GM23338 (cell line): ENCODE measurements around the gene HACD1. TPM values are rescaled to one million over a fixed set of nuclear protein-coding genes. Genes with fewer than 3 reads are reported as not detected.

Source experiments
- ATAC-seq: fragments of 200-7000 bp; cut with Tn5 transposase; 3 replicates; pipeline ENCODE4 v1.9.1; 2020
- DNase-seq: peaks from one replicate; pipeline ENCODE4 v3.0.0-alpha.2; 2015; ENCODE audit warnings: low spot score
- H2AFZ ChIP-seq: fragments of 200-600 bp; sonication (generic); 2 replicates; pipeline ENCODE4 v1.8.0; 2016; ENCODE audit warnings: antibody characterized with exemption, mild to moderate bottlenecking, moderate library complexity
- H3F3A ChIP-seq: fragments of 200-600 bp; sonication (generic); replicated peaks from 2 replicates; pipeline ENCODE4 v1.8.0; 2017; ENCODE audit warnings: antibody characterized with exemption, mixed run types, low read depth
- H3K27ac ChIP-seq: fragments of 200-600 bp; sonication (generic); 2 replicates; pipeline ENCODE4 v1.6.1; 2016; ENCODE audit warnings: low read depth
- H3K27me3 ChIP-seq: fragments of 200-600 bp; sonication (generic); 2 replicates; pipeline ENCODE4 v1.8.0; 2016; ENCODE audit warnings: mild to moderate bottlenecking, mixed run types, moderate library complexity; ENCODE audit not compliant: insufficient read depth
- H3K36me3 ChIP-seq: fragments of 200-600 bp; sonication (generic); 2 replicates; pipeline ENCODE4 v1.8.0; 2016; ENCODE audit warnings: mild to moderate bottlenecking; ENCODE audit not compliant: insufficient read depth
- H3K4me1 ChIP-seq: fragments of 200-600 bp; sonication (generic); 2 replicates; pipeline ENCODE4 v1.8.0; 2016; ENCODE audit warnings: mild to moderate bottlenecking, moderate library complexity; ENCODE audit not compliant: insufficient read depth
- H3K4me2 ChIP-seq: fragments of 200-600 bp; sonication (generic); 2 replicates; pipeline ENCODE4 v1.7.1; 2017; ENCODE audit warnings: mixed run types
- H3K4me3 ChIP-seq: fragments of 200-600 bp; sonication (generic); 2 replicates; pipeline ENCODE4 v1.6.1; 2016; ENCODE audit warnings: mixed run types
- H3K79me2 ChIP-seq: fragments of 200-600 bp; sonication (generic); replicated peaks from 2 replicates; pipeline ENCODE4 v1.8.0; 2017; ENCODE audit warnings: mild to moderate bottlenecking; ENCODE audit not compliant: insufficient read depth
- H3K9me2 ChIP-seq: fragments of 200-600 bp; sonication (generic); 2 replicates; pipeline ENCODE4 v1.8.0; 2017; ENCODE audit not compliant: insufficient read depth
- H4K20me1 ChIP-seq: fragments of 200-600 bp; sonication (generic); replicated peaks from 2 replicates; pipeline ENCODE4 v1.8.0; 2017; ENCODE audit warnings: mild to moderate bottlenecking; ENCODE audit not compliant: insufficient read depth
- H3K27ac Mint-ChIP-seq: 2 replicates; pipeline ENCODE4 v1.8.0; 2020; ENCODE audit warnings: inconsistent platforms, mild to moderate bottlenecking, moderate library complexity, mixed read lengths
- H3K27me3 Mint-ChIP-seq: 3 replicates; pipeline ENCODE4 v1.8.0; 2022; ENCODE audit warnings: low read depth, mild to moderate bottlenecking, moderate library complexity, mixed read lengths, inconsistent platforms; ENCODE audit not compliant: insufficient read depth, poor library complexity
- H3K36me3 Mint-ChIP-seq: 3 replicates; pipeline ENCODE4 v1.8.0; 2021; ENCODE audit warnings: low read depth, mild to moderate bottlenecking, inconsistent platforms, moderate library complexity, mixed read lengths
- H3K4me1 Mint-ChIP-seq: 3 replicates; pipeline ENCODE4 v1.8.0; 2020; ENCODE audit warnings: mild to moderate bottlenecking, inconsistent platforms, mixed read lengths
- H3K4me3 Mint-ChIP-seq: 3 replicates; pipeline ENCODE4 v1.8.0; 2021; ENCODE audit warnings: moderate library complexity, mild to moderate bottlenecking, inconsistent platforms, mixed read lengths
- H3K9me3 Mint-ChIP-seq: 3 replicates; pipeline ENCODE4 v1.8.0; 2020; ENCODE audit warnings: moderate library complexity, mild to moderate bottlenecking, inconsistent platforms, mixed read lengths
- CREB1 ChIP-seq: fragments of 250-450 bp; sonication (Bioruptor Pico); IDR thresholded peaks from 2 replicates; pipeline ENCODE4 v1.5.0; 2020; ENCODE audit warnings: low read depth, mild to moderate bottlenecking, moderate library complexity
- EZH2 ChIP-seq: fragments of 200-600 bp; sonication (generic); IDR thresholded peaks from one replicate; pipeline ENCODE4 v1.8.0; 2017; ENCODE audit warnings: antibody characterized with exemption, mild to moderate bottlenecking, low read depth; ENCODE audit not compliant: unreplicated experiment
- EZH2phosphoT487 ChIP-seq: fragments of 200-600 bp; sonication (generic); IDR thresholded peaks from one replicate; pipeline ENCODE4 v1.8.1; 2018; ENCODE audit warnings: antibody characterized with exemption; ENCODE audit not compliant: unreplicated experiment
- JUNB ChIP-seq: IDR thresholded peaks from one replicate; pipeline ENCODE4 v1.6.1; 2016; ENCODE audit warnings: antibody characterized with exemption; ENCODE audit not compliant: unreplicated experiment
- NANOG ChIP-seq: IDR thresholded peaks from 2 replicates; pipeline ENCODE4 v1.6.1; 2016; ENCODE audit warnings: antibody characterized with exemption, borderline replicate concordance
- POLR2AphosphoS5 ChIP-seq: IDR thresholded peaks from 2 replicates; pipeline ENCODE4 v1.6.1; 2016; ENCODE audit warnings: antibody characterized with exemption, low read depth
- STAT1 ChIP-seq: IDR thresholded peaks from one replicate; pipeline ENCODE4 v1.6.1; 2016; ENCODE audit warnings: antibody characterized with exemption; ENCODE audit not compliant: unreplicated experiment
- ZNF114 ChIP-seq: fragments of 250-450 bp; sonication (Bioruptor Pico); IDR thresholded peaks from 2 replicates; pipeline ENCODE4 v1.5.0; 2020; ENCODE audit warnings: mild to moderate bottlenecking, moderate library complexity
- polyA plus RNA-seq: library from polyadenylated mRNA; unstranded; fragments of >200 nt; fragmentation: Nextera tagmentation; extraction: Ambion mirVana; gene quantifications from 2 replicates; pipeline ENCODE4 v1.2.1, GENCODE V29; 2016
- total RNA-seq: library from RNA; depleted of rRNA; stranded (reverse); fragments of >200 nt; shearing (Covaris generic); gene quantifications from 2 replicates; pipeline ENCODE4 v1.2.3, GENCODE V29; 2014
- TF ChIP-seq, protein P1 (sequence below): fragments of 250-450 bp; sonication (Bioruptor Pico); IDR thresholded peaks from 2 replicates; pipeline ENCODE4 v1.5.0; 2020; ENCODE audit warnings: mild to moderate bottlenecking, moderate library complexity
- TF ChIP-seq, protein P2 (sequence below): IDR thresholded peaks from one replicate; pipeline ENCODE4 v1.6.1; 2018; ENCODE audit warnings: antibody characterized with exemption; ENCODE audit not compliant: unreplicated experiment
- TF ChIP-seq, protein P3 (sequence below): IDR thresholded peaks from 2 replicates; pipeline ENCODE4 v1.6.1; 2016; ENCODE audit warnings: antibody characterized with exemption

Gene HACD1
- total and polyA plus RNA-seq, 2 experiments from 2014 or later: 32.2 to 66.2 TPM

DNA sequence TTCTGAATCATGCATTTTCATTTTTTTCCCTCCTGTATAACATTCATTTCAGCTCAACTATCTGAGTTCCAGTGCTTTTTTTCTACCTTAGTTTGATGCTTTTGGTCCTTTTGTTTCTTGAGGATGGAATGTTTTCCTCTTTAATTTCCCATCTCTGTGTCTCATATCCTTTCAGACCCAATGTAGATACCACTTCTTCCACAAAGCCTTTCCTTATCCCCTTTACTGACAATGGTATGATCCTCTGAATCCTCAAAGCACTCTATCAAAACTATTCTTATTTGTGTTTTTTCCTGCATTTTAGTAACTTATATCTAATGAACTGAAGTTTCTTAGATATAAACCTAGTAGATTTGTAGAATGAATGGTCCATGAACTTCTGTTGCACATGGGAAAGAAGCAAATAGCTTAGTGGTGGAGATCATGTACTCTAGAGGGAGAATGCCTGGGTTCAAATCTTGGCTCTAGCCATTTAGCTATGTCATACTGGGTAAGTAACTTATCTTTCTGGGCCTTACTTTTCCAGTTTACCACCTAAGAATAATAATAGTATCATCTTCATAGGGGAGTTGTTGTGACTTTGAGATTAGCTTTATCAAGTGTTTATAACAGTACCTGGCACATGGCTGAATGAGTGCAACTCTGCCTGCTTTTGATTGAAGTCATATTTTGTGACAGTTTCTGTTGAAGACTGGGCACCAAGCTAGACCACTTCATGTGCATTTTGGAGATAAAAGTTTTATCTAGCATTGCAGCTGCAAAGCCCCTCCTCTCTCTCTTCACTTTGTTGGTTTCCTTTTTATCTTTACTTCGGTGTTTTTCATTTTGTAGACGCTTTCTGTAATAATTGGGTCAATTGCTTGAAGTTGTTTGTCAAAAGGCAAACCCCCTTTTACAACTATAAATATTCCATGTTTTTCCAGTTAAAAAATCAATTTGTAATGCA, 45.3 kb upstream of the HACD1 start:
- no peaks in the 10 kb centered on the region for H3K27me3 ChIP-seq

More for the DNA sequence above, 45.3 kb upstream of the HACD1 start:
- no peak overlapping the region for H3K4me2 ChIP-seq
- Mint-ChIP-seq H3K4me1 (peaks cover 21% of the 10 kb centered on the region; the same call in 2 of the 3 replicates), H3K9me3 (peaks cover 4% of the 10 kb centered on the region; the same call in 1 of the 3 replicates), H3K36me3 (peaks cover 13% of the 10 kb centered on the region; the same call in 2 of the 3 replicates), H3K27me3 (no peaks in the 10 kb centered on the region), H3K4me3 (no peak overlapping the region), H3K27ac (peak overlapping the region; percentile 15; the same call in 1 of the 2 replicates)
- no peak overlapping the region for H3K27ac ChIP-seq
- no peaks in the 10 kb centered on the region for H4K20me1 ChIP-seq
- DNase-seq (no peak), ATAC-seq (no peak)
- no peaks in the 10 kb centered on the region for H3K9me2 ChIP-seq
- peaks cover 98% of the 10 kb centered on the region for H3K79me2 ChIP-seq
- H3K4me3 ChIP-seq: no peak overlapping the region
- TF ChIP-seq EZH2phosphoT487: no peak
- TF ChIP-seq, protein P1, sequence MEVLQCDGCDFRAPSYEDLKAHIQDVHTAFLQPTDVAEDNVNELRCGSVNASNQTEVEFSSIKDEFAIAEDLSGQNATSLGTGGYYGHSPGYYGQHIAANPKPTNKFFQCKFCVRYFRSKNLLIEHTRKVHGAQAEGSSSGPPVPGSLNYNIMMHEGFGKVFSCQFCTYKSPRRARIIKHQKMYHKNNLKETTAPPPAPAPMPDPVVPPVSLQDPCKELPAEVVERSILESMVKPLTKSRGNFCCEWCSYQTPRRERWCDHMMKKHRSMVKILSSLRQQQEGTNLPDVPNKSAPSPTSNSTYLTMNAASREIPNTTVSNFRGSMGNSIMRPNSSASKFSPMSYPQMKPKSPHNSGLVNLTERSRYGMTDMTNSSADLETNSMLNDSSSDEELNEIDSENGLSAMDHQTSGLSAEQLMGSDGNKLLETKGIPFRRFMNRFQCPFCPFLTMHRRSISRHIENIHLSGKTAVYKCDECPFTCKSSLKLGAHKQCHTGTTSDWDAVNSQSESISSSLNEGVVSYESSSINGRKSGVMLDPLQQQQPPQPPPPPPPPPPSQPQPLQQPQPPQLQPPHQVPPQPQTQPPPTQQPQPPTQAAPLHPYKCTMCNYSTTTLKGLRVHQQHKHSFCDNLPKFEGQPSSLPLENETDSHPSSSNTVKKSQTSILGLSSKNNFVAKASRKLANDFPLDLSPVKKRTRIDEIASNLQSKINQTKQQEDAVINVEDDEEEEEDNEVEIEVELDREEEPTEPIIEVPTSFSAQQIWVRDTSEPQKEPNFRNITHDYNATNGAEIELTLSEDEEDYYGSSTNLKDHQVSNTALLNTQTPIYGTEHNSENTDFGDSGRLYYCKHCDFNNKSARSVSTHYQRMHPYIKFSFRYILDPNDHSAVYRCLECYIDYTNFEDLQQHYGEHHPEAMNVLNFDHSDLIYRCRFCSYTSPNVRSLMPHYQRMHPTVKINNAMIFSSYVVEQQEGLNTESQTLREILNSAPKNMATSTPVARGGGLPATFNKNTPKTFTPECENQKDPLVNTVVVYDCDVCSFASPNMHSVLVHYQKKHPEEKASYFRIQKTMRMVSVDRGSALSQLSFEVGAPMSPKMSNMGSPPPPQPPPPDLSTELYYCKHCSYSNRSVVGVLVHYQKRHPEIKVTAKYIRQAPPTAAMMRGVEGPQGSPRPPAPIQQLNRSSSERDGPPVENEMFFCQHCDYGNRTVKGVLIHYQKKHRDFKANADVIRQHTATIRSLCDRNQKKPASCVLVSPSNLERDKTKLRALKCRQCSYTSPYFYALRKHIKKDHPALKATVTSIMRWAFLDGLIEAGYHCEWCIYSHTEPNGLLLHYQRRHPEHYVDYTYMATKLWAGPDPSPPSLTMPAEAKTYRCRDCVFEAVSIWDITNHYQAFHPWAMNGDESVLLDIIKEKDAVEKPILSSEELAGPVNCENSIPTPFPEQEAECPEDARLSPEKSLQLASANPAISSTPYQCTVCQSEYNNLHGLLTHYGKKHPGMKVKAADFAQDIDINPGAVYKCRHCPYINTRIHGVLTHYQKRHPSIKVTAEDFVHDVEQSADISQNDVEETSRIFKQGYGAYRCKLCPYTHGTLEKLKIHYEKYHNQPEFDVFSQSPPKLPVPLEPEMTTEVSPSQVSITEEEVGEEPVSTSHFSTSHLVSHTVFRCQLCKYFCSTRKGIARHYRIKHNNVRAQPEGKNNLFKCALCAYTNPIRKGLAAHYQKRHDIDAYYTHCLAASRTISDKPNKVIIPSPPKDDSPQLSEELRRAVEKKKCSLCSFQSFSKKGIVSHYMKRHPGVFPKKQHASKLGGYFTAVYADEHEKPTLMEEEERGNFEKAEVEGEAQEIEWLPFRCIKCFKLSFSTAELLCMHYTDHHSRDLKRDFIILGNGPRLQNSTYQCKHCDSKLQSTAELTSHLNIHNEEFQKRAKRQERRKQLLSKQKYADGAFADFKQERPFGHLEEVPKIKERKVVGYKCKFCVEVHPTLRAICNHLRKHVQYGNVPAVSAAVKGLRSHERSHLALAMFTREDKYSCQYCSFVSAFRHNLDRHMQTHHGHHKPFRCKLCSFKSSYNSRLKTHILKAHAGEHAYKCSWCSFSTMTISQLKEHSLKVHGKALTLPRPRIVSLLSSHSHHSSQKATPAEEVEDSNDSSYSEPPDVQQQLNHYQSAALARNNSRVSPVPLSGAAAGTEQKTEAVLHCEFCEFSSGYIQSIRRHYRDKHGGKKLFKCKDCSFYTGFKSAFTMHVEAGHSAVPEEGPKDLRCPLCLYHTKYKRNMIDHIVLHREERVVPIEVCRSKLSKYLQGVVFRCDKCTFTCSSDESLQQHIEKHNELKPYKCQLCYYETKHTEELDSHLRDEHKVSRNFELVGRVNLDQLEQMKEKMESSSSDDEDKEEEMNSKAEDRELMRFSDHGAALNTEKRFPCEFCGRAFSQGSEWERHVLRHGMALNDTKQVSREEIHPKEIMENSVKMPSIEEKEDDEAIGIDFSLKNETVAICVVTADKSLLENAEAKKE (CRISPR knock-in tag): no peak
- TF ChIP-seq, protein P2, sequence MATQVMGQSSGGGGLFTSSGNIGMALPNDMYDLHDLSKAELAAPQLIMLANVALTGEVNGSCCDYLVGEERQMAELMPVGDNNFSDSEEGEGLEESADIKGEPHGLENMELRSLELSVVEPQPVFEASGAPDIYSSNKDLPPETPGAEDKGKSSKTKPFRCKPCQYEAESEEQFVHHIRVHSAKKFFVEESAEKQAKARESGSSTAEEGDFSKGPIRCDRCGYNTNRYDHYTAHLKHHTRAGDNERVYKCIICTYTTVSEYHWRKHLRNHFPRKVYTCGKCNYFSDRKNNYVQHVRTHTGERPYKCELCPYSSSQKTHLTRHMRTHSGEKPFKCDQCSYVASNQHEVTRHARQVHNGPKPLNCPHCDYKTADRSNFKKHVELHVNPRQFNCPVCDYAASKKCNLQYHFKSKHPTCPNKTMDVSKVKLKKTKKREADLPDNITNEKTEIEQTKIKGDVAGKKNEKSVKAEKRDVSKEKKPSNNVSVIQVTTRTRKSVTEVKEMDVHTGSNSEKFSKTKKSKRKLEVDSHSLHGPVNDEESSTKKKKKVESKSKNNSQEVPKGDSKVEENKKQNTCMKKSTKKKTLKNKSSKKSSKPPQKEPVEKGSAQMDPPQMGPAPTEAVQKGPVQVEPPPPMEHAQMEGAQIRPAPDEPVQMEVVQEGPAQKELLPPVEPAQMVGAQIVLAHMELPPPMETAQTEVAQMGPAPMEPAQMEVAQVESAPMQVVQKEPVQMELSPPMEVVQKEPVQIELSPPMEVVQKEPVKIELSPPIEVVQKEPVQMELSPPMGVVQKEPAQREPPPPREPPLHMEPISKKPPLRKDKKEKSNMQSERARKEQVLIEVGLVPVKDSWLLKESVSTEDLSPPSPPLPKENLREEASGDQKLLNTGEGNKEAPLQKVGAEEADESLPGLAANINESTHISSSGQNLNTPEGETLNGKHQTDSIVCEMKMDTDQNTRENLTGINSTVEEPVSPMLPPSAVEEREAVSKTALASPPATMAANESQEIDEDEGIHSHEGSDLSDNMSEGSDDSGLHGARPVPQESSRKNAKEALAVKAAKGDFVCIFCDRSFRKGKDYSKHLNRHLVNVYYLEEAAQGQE: no peak
- TF ChIP-seq NANOG: no peak
- TF ChIP-seq ZNF114 (CRISPR knock-in tag): no peak
- TF ChIP-seq POLR2AphosphoS5: no peak
- no peak for TF ChIP-seq EZH2
- TF ChIP-seq CREB1 (CRISPR knock-in tag): no peak
- no peak for TF ChIP-seq JUNB
- TF ChIP-seq STAT1: no peak
- TF ChIP-seq, protein P3, sequence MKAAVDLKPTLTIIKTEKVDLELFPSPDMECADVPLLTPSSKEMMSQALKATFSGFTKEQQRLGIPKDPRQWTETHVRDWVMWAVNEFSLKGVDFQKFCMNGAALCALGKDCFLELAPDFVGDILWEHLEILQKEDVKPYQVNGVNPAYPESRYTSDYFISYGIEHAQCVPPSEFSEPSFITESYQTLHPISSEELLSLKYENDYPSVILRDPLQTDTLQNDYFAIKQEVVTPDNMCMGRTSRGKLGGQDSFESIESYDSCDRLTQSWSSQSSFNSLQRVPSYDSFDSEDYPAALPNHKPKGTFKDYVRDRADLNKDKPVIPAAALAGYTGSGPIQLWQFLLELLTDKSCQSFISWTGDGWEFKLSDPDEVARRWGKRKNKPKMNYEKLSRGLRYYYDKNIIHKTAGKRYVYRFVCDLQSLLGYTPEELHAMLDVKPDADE: no peak
- H3F3A ChIP-seq: no peaks in the 10 kb centered on the region
- H2AFZ ChIP-seq: no peak overlapping the region
- peaks cover 23% of the 10 kb centered on the region for H3K4me1 ChIP-seq
- H3K36me3 ChIP-seq: no peaks in the 10 kb centered on the region; the same call in 1 of the 2 replicates
